Measurements from ENCODE around the gene ANXA9. TPM values are rescaled to one million over a fixed set of nuclear protein-coding genes. Genes with fewer than 3 reads are reported as not detected.

The ANXA9 gene
- total RNA-seq, 1 experiment from 2014 or later, result 42.5 TPM

GRCh38 chr1:151012684-151013471, 30.8 kb downstream of the ANXA9 start:
- Mint-ChIP-seq H3K27ac (ENCODE audit: unreplicated experiment) (peak overlapping the region; percentile 84), H3K27me3 (ENCODE audit: insufficient read depth, unreplicated experiment) (no peaks in the 10 kb centered on the region), H3K4me1 (ENCODE audit: low read depth, unreplicated experiment) (peaks cover 18% of the 10 kb centered on the region), H3K9me3 (ENCODE audit: unreplicated experiment) (no peaks in the 10 kb centered on the region), H3K4me3 (ENCODE audit: unreplicated experiment) (peak overlapping the region; percentile 54), H3K36me3 (ENCODE audit: insufficient read depth, unreplicated experiment) (peaks cover 27% of the 10 kb centered on the region)
- H3K36me3 ChIP-seq (ENCODE audit: control insufficient read depth, insufficient read depth, low read length), result no peaks in the 10 kb centered on the region
- BruUV-seq (replicated peaks), result TSS peak; percentile 93
- intact Hi-C loops (cut with micrococcal nuclease; ENCODE audit: unreplicated experiment), result loop anchor here (1.0 kb wide), 2 partner anchors 35 to 45 kb away; no protein-coding TSS in a partner anchor
- DNase-seq, result peak; percentile 90 to 93
- H3K27me3 ChIP-seq (replicated peaks; ENCODE audit: control insufficient read depth, insufficient read depth, low read length), result no peaks in the 10 kb centered on the region
- H3K9me3 ChIP-seq, result no peaks in the 10 kb centered on the region
- CTCF ChIA-PET, result interaction anchor here (0.7 to 1.4 kb wide), 5 partner anchors 10 to 58 kb away, joined by 3 to 7 read pairs (median 3); partner anchors contain the start of gene GABPB2
- POLR2A ChIA-PET, result interaction anchor here (0.5 to 1.1 kb wide), 8 partner anchors 19 to 451 kb away, joined by 3 to 5 read pairs (median 3); partner anchors contain the start of genes ANXA9, C1orf56, CDC42SE1 and CERS2
- TF ChIP-seq CTCF (IDR thresholded peaks at IDR 0.05; ENCODE audit: insufficient read depth in 1 of 2, low read depth in 1 of 2, low read length in 1 of 2, severe bottlenecking in 1 of 2, unreplicated experiment in 1 of 2), result no peak
- H3K4me1 ChIP-seq, result peaks cover 43% of the 10 kb centered on the region
- no peak overlapping the region for H3K4me3 ChIP-seq (ENCODE audit: low read depth, low read length)

GRCh38 chr1:151013518-151013917, 31.4 kb downstream of the ANXA9 start:
- DNase-seq, result peak; percentile 48 to 56
- Mint-ChIP-seq H3K4me3 (ENCODE audit: unreplicated experiment) (peak overlapping the region; percentile 54), H3K36me3 (ENCODE audit: insufficient read depth, unreplicated experiment) (peaks cover 24% of the 10 kb centered on the region), H3K9me3 (ENCODE audit: unreplicated experiment) (no peaks in the 10 kb centered on the region), H3K27ac (ENCODE audit: unreplicated experiment) (peak overlapping the region; percentile 84), H3K4me1 (ENCODE audit: low read depth, unreplicated experiment) (peaks cover 17% of the 10 kb centered on the region), H3K27me3 (ENCODE audit: insufficient read depth, unreplicated experiment) (no peaks in the 10 kb centered on the region)
- peaks cover 42% of the 10 kb centered on the region for H3K4me1 ChIP-seq
- peak in 1 of 2 experiments; percentile 8 for TF ChIP-seq CTCF (IDR thresholded peaks at IDR 0.05; ENCODE audit: insufficient read depth in 1 of 2, low read depth in 1 of 2, low read length in 1 of 2, severe bottlenecking in 1 of 2, unreplicated experiment in 1 of 2)
- H3K9me3 ChIP-seq, result no peaks in the 10 kb centered on the region
- no peak overlapping the region for H3K4me3 ChIP-seq (ENCODE audit: low read depth, low read length)
- intact Hi-C loops (cut with micrococcal nuclease; ENCODE audit: unreplicated experiment), result loop anchor here (1.0 kb wide), 2 partner anchors 35 to 45 kb away; no protein-coding TSS in a partner anchor
- ChIA-PET CTCF (interaction anchor here (0.7 to 1.4 kb wide), 5 partner anchors 11 to 57 kb away, joined by 3 to 7 read pairs (median 3); partner anchors contain the start of gene GABPB2), POLR2A (interaction anchor here (0.5 to 1.1 kb wide), 8 partner anchors 20 to 451 kb away, joined by 3 to 5 read pairs (median 3); partner anchors contain the start of genes ANXA9, C1orf56, CDC42SE1 and CERS2)
- no peaks in the 10 kb centered on the region for H3K36me3 ChIP-seq (ENCODE audit: control insufficient read depth, insufficient read depth, low read length)
- no TSS peak for BruUV-seq (replicated peaks)
- no peaks in the 10 kb centered on the region for H3K27me3 ChIP-seq (replicated peaks; ENCODE audit: control insufficient read depth, insufficient read depth, low read length)

GRCh38 chr1:151024540-151025146, 42.6 kb downstream of the ANXA9 start:
- Histone ChIP-seq H3K9me3 (no peaks in the 10 kb centered on the region), H3K4me1 (no peaks in the 10 kb centered on the region), H3K4me3 (ENCODE audit: low read depth, low read length) (no peak overlapping the region), H3K36me3 (ENCODE audit: control insufficient read depth, insufficient read depth, low read length) (peaks cover 3% of the 10 kb centered on the region; the same call in 1 of the 2 replicates), H3K27me3 (replicated peaks; ENCODE audit: control insufficient read depth, insufficient read depth, low read length) (no peaks in the 10 kb centered on the region)
- H3K4me3 Mint-ChIP-seq (ENCODE audit: unreplicated experiment), result no peak overlapping the region
- no peaks in the 10 kb centered on the region for H3K27me3 Mint-ChIP-seq (ENCODE audit: insufficient read depth, unreplicated experiment)
- intact Hi-C loops (cut with micrococcal nuclease; ENCODE audit: unreplicated experiment), result loop anchor here (2.0 to 5.0 kb wide), 3 partner anchors 34 to 133 kb away; partner anchors contain the start of genes CDC42SE1, GABPB2 and TNFAIP8L2
- no peaks in the 10 kb centered on the region for H3K9me3 Mint-ChIP-seq (ENCODE audit: unreplicated experiment)
- BruUV-seq (replicated peaks), result no TSS peak
- no peaks in the 10 kb centered on the region for H3K4me1 Mint-ChIP-seq (ENCODE audit: low read depth, unreplicated experiment)
- TF ChIP-seq CTCF (IDR thresholded peaks at IDR 0.05; ENCODE audit: insufficient read depth in 1 of 2, low read depth in 1 of 2, low read length in 1 of 2, severe bottlenecking in 1 of 2, unreplicated experiment in 1 of 2), result peak; percentile 52 to 81
- ChIA-PET POLR2A (no interaction called here), CTCF (interaction anchor here (0.6 to 1.6 kb wide), 5 partner anchors 23 to 107 kb away, joined by 3 to 11 read pairs (median 5); partner anchors contain the start of gene C1orf56)
- no peak overlapping the region for H3K27ac Mint-ChIP-seq (ENCODE audit: unreplicated experiment)
- peaks cover 31% of the 10 kb centered on the region for H3K36me3 Mint-ChIP-seq (ENCODE audit: insufficient read depth, unreplicated experiment)
- peak; percentile 73 to 84 for DNase-seq

All from Caco-2 (cell line).